HepG2 (cell line): ENCODE data around the gene SEMA3C. TPM values are rescaled to one million over a fixed set of nuclear protein-coding genes. Genes with fewer than 3 reads are reported as not detected.

Source experiments
- ATAC-seq: fragments of 200-7000 bp; cut with Tn5 transposase; 3 replicates; pipeline ENCODE4 v1.9.1; 2020; ENCODE audit warnings: mild to moderate bottlenecking, moderate library complexity
- BruUV-seq: library from RNA; stranded (reverse); fragments of 400-500 nt; replicated peaks from 2 replicates; lab custom pipeline; 2021; lab: Mats Ljungman, UMichigan
- CTCF ChIA-PET: fragments of 300-600 bp; formaldehyde crosslinking; extraction: SDS; loops from one replicate; lab custom pipeline; 2021; ENCODE audit warnings: low total read pairs, inconsistent platforms, low intra/inter-chr PET ratio; lab: Yijun Ruan, JAX
- POLR2A ChIA-PET: fragments of 350-600 bp; sonication (Branson Sonifier 250); formaldehyde crosslinking; loops from one replicate; lab custom pipeline; 2020; ENCODE audit warnings: antibody characterized with exemption, inconsistent platforms; lab: Yijun Ruan, JAX
- DNase-seq: peaks from one replicate; pipeline ENCODE4 v3.0.0-alpha.2; 2015; ENCODE audit warnings: low spot score
- FAIRE-seq: peaks from 3 replicates; lab custom pipeline; 2011; peaks lifted over from hg19 to GRCh38; lab: Jason Lieb, UNC
- H2AFZ ChIP-seq: one replicate; pipeline ENCODE4 v1.6.1; 2011; ENCODE audit warnings: low read length, inconsistent platforms
- H3K27ac ChIP-seq: fragments of 300-600 bp; 3 replicates; pipeline ENCODE4 v1.8.0; 2011; ENCODE audit warnings: mixed run types, mild to moderate bottlenecking, mixed read lengths, low read length, inconsistent platforms; ENCODE audit not compliant: insufficient read depth; ENCODE audit errors: extremely low read length
- H3K27me3 ChIP-seq, 2 experiments: fragments of 200-600 bp in 1 of 2; 2 replicates in 1 of 2; 3 replicates in 1 of 2; pipeline versions ENCODE4 v1.6.0 to v1.8.0; 2011; ENCODE audit warnings: low read length in 2 of 2, mild to moderate bottlenecking in 2 of 2, moderate library complexity in 2 of 2, inconsistent platforms in 1 of 2; ENCODE audit not compliant: insufficient read depth in 2 of 2, control insufficient read depth in 1 of 2
- H3K36me3 ChIP-seq, 2 experiments: fragments of 200-600 bp in 1 of 2; replicated peaks in 1 of 2; 2 replicates in 1 of 2; 3 replicates in 1 of 2; pipeline versions ENCODE4 v1.5.1 to v1.8.0; 2011; ENCODE audit warnings: low read length in 2 of 2, inconsistent platforms in 1 of 2; ENCODE audit not compliant: insufficient read depth in 2 of 2, control insufficient read depth in 1 of 2
- H3K4me1 ChIP-seq: 2 replicates; pipeline ENCODE4 v1.5.1; 2012; ENCODE audit warnings: low read length, inconsistent platforms; ENCODE audit not compliant: insufficient read depth
- H3K4me2 ChIP-seq: 2 replicates; pipeline ENCODE4 v1.6.0; 2011; ENCODE audit warnings: low read depth, low read length, inconsistent platforms
- H3K4me3 ChIP-seq, 3 experiments: fragments of 200-600 bp in 1 of 3; sonication (generic), shearing (Covaris generic) in 1 of 3; replicated peaks in 1 of 3; 2 replicates each; pipeline ENCODE4 v1.5.1; 2011 to 2016; ENCODE audit warnings: low read length in 3 of 3, inconsistent platforms in 2 of 3, low read depth in 2 of 3, mild to moderate bottlenecking in 2 of 3, control low read depth in 1 of 3, mixed read lengths in 1 of 3; ENCODE audit not compliant: insufficient read depth in 1 of 3
- H3K79me2 ChIP-seq: one replicate; pipeline ENCODE4 v1.6.1; 2011; ENCODE audit warnings: low read length, inconsistent platforms; ENCODE audit not compliant: insufficient read depth
- H3K9ac ChIP-seq: 2 replicates; pipeline ENCODE4 v1.6.0; 2011; ENCODE audit warnings: mild to moderate bottlenecking, low read depth, low read length, inconsistent platforms; ENCODE audit not compliant: insufficient read depth
- H3K9me3 ChIP-seq: 2 replicates; pipeline ENCODE4 v1.5.1; 2012; ENCODE audit warnings: mild to moderate bottlenecking, low read length
- H4K20me1 ChIP-seq: 2 replicates; pipeline ENCODE4 v1.6.0; 2011; ENCODE audit warnings: inconsistent platforms, mild to moderate bottlenecking, low read length, moderate library complexity; ENCODE audit not compliant: insufficient read depth
- HMGXB3 ChIP-seq: sonication (generic); formaldehyde crosslinking; IDR thresholded peaks from 2 replicates; pipeline ENCODE4 v1.4.0; 2020; ENCODE audit warnings: missing genetic modification reagents, borderline replicate concordance
- HNRNPLL ChIP-seq: fragments of 200-400 bp; formaldehyde crosslinking; IDR thresholded peaks from 2 replicates; pipeline ENCODE4 v1.6.1; 2017; ENCODE audit warnings: mild to moderate bottlenecking, low read depth, low read length; ENCODE audit not compliant: poor library complexity, severe bottlenecking
- HOXA7 ChIP-seq: sonication (generic); formaldehyde crosslinking; IDR thresholded peaks from 2 replicates; pipeline ENCODE4 v1.8.1; 2022; ENCODE audit warnings: mild to moderate bottlenecking, missing genetic modification reagents, moderate library complexity
- NR2F2 ChIP-seq: IDR thresholded peaks from 2 replicates; pipeline ENCODE4 v1.6.1; 2012; ENCODE audit warnings: low read depth, inconsistent platforms, borderline replicate concordance
- SALL2 ChIP-seq: sonication (generic); formaldehyde crosslinking; IDR thresholded peaks from 2 replicates; pipeline ENCODE4 v1.8.1; 2023; ENCODE audit warnings: mild to moderate bottlenecking, missing genetic modification reagents, inconsistent platforms
- SNAPC2 ChIP-seq: sonication (generic); formaldehyde crosslinking; IDR thresholded peaks from 2 replicates; pipeline ENCODE4 v1.8.1; 2022; ENCODE audit warnings: mild to moderate bottlenecking, missing genetic modification reagents
- ZFP90 ChIP-seq: sonication (generic); formaldehyde crosslinking; IDR thresholded peaks from 2 replicates; pipeline ENCODE4 v1.8.0; 2022; ENCODE audit warnings: missing genetic modification reagents, mild to moderate bottlenecking, inconsistent platforms, borderline replicate concordance
- ZNF431 ChIP-seq: sonication (generic); formaldehyde crosslinking; IDR thresholded peaks from 2 replicates; pipeline ENCODE4 v1.9.0; 2022; ENCODE audit warnings: missing genetic modification reagents, low read depth, mild to moderate bottlenecking, borderline replicate concordance
- ZNF564 ChIP-seq: sonication (generic); formaldehyde crosslinking; IDR thresholded peaks from 2 replicates; pipeline ENCODE4 v1.8.1; 2023; ENCODE audit warnings: mild to moderate bottlenecking, missing genetic modification reagents
- WGBS: methylation state at CpG from one replicate; pipeline ENCODE4 v1.1.6; 2017; ENCODE audit warnings: low lambda C conversion rate; 5-methylcytosine and 5-hydroxymethylcytosine counted together
- in situ Hi-C: cut with HindIII; loops from 2 replicates; pipeline ENCODE4 v1.10.0; 2017; ENCODE audit warnings: low pct_unique_long_range_greater_than_20kb; ENCODE audit not compliant: extremely low pct_ligation_motif_present
- intact Hi-C: fragments of 100-400 bp; cut with micrococcal nuclease; formaldehyde crosslinking; loops from one replicate; pipeline ENCODE4 v1.10.0; 2022; ENCODE audit not compliant: unreplicated experiment
- polyA plus RNA-seq, 8 experiments: library from polyadenylated mRNA; depleted of rRNA in 3 of 8; stranded (reverse) in 7 of 8; unstranded in 1 of 8; fragments of >200 nt; fragmentation: Illumina TruSeq in 4 of 8; extraction: Trizol in 4 of 8; gene quantifications; 2 replicates each; pipeline versions ENCODE4 v1.2.1 to v1.2.3, GENCODE V29; 2011 to 2016; ENCODE audit warnings: low read depth in 4 of 8, missing spikeins in 1 of 8, mixed read lengths in 1 of 8; ENCODE audit not compliant: insufficient read depth in 1 of 8
- total RNA-seq, 5 experiments: library from RNA; depleted of rRNA; stranded (reverse); fragments of >200 nt; fragmentation: Illumina TruSeq; extraction: Trizol; gene quantifications; 2 replicates each; pipeline ENCODE4 v1.2.3, GENCODE V29; 2016; ENCODE audit warnings: low read depth in 1 of 5
- TF ChIP-seq, protein P1 (sequence below), 2 experiments: IDR thresholded peaks; 2 replicates each; pipeline ENCODE4 v1.6.1; 2011 to 2012; ENCODE audit warnings: low read length in 2 of 2, borderline replicate concordance in 1 of 2, low read depth in 1 of 2, mild to moderate bottlenecking in 1 of 2, moderate library complexity in 1 of 2
- TF ChIP-seq, protein P2 (sequence below): sonication (generic); formaldehyde crosslinking; IDR thresholded peaks from 2 replicates; pipeline ENCODE4 v1.5.0; 2020; ENCODE audit warnings: mild to moderate bottlenecking, missing genetic modification reagents, borderline replicate concordance

SEMA3C gene
- total and polyA plus RNA-seq, 2 of the 13 experiments (the other 11 are each of a cell fraction or from before 2014, with no cell fraction given) = 0.05 to 0.13 TPM

DNA sequence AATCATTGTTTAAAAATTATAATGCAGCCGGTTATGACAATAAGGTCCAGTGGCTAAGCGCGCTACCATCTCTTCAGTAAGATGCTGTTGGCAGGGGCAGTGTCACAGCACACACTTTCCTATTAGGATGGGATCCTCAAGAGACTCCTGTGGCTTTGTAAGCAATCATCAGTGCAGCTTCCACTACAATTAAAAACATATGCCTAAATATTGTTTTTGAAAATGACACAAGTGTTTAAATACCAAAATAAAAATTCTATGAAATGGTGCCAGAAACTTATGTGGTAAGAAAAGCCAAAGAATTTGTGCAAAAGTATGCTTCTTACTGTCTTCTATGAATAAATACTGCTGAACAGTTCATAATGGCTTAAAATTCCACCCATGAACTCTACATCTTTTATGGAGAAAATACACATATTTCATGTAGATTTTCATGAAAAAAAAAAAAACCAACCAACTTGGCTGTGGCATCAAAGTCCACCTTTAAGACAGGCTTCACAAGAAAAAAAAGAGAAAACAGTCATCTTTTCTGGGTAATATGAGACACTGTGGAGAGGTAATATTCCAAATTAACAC is 132.8 kb downstream of the SEMA3C start:
- H3K4me1 ChIP-seq = no peaks in the 10 kb centered on the region
- POLR2A ChIA-PET = no interaction called here
- in situ Hi-C loops (no loop called here), intact Hi-C loops (no loop called here)
- H3K4me3 ChIP-seq = no peak overlapping the region
- H4K20me1 ChIP-seq = no peaks in the 10 kb centered on the region
- no peaks in the 10 kb centered on the region for H3K27me3 ChIP-seq
- no peak for FAIRE-seq
- no peak for DNase-seq
- no TSS peak for BruUV-seq
- H3K9me3 ChIP-seq = no peaks in the 10 kb centered on the region
- no peak overlapping the region for H3K4me2 ChIP-seq
- no peak overlapping the region for H2AFZ ChIP-seq
- H3K9ac ChIP-seq = no peak overlapping the region
- CTCF ChIA-PET = no interaction called here
- no peaks in the 10 kb centered on the region for H3K36me3 ChIP-seq
- 78% methylated on average over 3 of the region's 3 CpGs for WGBS
- ATAC-seq = no peak
- no peaks in the 10 kb centered on the region for H3K79me2 ChIP-seq
- H3K27ac ChIP-seq = no peak overlapping the region
- TF ChIP-seq HNRNPLL (no peak), NR2F2 (no peak), ZFP90 (CRISPR knock-in tag) (no peak), SNAPC2 (CRISPR knock-in tag) (no peak), ZNF431 (no peak), ZNF564 (CRISPR knock-in tag) (no peak), HOXA7 (CRISPR knock-in tag) (no peak), SALL2 (CRISPR knock-in tag) (no peak), HMGXB3 (CRISPR knock-in tag) (no peak)
- TF ChIP-seq, protein P1, sequence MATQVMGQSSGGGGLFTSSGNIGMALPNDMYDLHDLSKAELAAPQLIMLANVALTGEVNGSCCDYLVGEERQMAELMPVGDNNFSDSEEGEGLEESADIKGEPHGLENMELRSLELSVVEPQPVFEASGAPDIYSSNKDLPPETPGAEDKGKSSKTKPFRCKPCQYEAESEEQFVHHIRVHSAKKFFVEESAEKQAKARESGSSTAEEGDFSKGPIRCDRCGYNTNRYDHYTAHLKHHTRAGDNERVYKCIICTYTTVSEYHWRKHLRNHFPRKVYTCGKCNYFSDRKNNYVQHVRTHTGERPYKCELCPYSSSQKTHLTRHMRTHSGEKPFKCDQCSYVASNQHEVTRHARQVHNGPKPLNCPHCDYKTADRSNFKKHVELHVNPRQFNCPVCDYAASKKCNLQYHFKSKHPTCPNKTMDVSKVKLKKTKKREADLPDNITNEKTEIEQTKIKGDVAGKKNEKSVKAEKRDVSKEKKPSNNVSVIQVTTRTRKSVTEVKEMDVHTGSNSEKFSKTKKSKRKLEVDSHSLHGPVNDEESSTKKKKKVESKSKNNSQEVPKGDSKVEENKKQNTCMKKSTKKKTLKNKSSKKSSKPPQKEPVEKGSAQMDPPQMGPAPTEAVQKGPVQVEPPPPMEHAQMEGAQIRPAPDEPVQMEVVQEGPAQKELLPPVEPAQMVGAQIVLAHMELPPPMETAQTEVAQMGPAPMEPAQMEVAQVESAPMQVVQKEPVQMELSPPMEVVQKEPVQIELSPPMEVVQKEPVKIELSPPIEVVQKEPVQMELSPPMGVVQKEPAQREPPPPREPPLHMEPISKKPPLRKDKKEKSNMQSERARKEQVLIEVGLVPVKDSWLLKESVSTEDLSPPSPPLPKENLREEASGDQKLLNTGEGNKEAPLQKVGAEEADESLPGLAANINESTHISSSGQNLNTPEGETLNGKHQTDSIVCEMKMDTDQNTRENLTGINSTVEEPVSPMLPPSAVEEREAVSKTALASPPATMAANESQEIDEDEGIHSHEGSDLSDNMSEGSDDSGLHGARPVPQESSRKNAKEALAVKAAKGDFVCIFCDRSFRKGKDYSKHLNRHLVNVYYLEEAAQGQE (IDR thresholded peaks at IDR 0.05; ENCODE audit: borderline replicate concordance in 1 of 2, low read depth in 1 of 2, low read length in 2 of 2) = no peak
- TF ChIP-seq, protein P2, sequence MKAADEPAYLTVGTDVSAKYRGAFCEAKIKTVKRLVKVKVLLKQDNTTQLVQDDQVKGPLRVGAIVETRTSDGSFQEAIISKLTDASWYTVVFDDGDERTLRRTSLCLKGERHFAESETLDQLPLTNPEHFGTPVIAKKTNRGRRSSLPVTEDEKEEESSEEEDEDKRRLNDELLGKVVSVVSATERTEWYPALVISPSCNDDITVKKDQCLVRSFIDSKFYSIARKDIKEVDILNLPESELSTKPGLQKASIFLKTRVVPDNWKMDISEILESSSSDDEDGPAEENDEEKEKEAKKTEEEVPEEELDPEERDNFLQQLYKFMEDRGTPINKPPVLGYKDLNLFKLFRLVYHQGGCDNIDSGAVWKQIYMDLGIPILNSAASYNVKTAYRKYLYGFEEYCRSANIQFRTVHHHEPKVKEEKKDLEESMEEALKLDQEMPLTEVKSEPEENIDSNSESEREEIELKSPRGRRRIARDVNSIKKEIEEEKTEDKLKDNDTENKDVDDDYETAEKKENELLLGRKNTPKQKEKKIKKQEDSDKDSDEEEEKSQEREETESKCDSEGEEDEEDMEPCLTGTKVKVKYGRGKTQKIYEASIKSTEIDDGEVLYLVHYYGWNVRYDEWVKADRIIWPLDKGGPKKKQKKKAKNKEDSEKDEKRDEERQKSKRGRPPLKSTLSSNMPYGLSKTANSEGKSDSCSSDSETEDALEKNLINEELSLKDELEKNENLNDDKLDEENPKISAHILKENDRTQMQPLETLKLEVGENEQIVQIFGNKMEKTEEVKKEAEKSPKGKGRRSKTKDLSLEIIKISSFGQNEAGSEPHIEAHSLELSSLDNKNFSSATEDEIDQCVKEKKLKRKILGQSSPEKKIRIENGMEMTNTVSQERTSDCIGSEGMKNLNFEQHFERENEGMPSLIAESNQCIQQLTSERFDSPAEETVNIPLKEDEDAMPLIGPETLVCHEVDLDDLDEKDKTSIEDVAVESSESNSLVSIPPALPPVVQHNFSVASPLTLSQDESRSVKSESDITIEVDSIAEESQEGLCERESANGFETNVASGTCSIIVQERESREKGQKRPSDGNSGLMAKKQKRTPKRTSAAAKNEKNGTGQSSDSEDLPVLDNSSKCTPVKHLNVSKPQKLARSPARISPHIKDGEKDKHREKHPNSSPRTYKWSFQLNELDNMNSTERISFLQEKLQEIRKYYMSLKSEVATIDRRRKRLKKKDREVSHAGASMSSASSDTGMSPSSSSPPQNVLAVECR (CRISPR knock-in tag) = no peak
